ENCODE measurements around the gene COG3.

GRCh38 chr13:45446181-45446580 lies 18.6 kb upstream of the COG3 start:
- no peak for TF ChIP-seq EZH2 (IDR thresholded peaks at IDR 0.05)
- no peak for TF ChIP-seq POLR2AphosphoS5 (IDR thresholded peaks at IDR 0.05; ENCODE audit: borderline replicate concordance, low read depth, low read length)

All from SK-N-MC (cell line).